Endothelial cell (in vitro differentiated cells): ENCODE results near the gene FTSJ1. TPM values are rescaled to one million over a fixed set of nuclear protein-coding genes. Genes with fewer than 3 reads are reported as not detected.

ENCODE experiments used
- DNase-seq: peaks from one replicate; pipeline ENCODE4 v3.0.0; 2021; ENCODE audit warnings: low spot score
- H3K27ac Mint-ChIP-seq: one replicate; pipeline ENCODE4 v1.8.0; 2021; ENCODE audit warnings: mixed read lengths, inconsistent platforms; ENCODE audit not compliant: unreplicated experiment
- H3K27me3 Mint-ChIP-seq: one replicate; pipeline ENCODE4 v1.8.0; 2021; ENCODE audit warnings: mild to moderate bottlenecking, moderate library complexity, mixed read lengths, inconsistent platforms; ENCODE audit not compliant: unreplicated experiment
- H3K36me3 Mint-ChIP-seq: one replicate; pipeline ENCODE4 v1.8.0; 2021; ENCODE audit warnings: mild to moderate bottlenecking, low read depth, mixed read lengths, inconsistent platforms; ENCODE audit not compliant: unreplicated experiment
- H3K4me1 Mint-ChIP-seq: one replicate; pipeline ENCODE4 v1.8.0; 2021; ENCODE audit warnings: mild to moderate bottlenecking, mixed read lengths, inconsistent platforms; ENCODE audit not compliant: unreplicated experiment
- H3K4me3 Mint-ChIP-seq: one replicate; pipeline ENCODE4 v1.8.0; 2021; ENCODE audit warnings: mild to moderate bottlenecking, mixed read lengths, inconsistent platforms; ENCODE audit not compliant: unreplicated experiment
- H3K9me3 Mint-ChIP-seq: one replicate; pipeline ENCODE4 v1.8.0; 2021; ENCODE audit warnings: mixed read lengths, inconsistent platforms; ENCODE audit not compliant: unreplicated experiment
- total RNA-seq: library from RNA; stranded (reverse); fragmentation: NEBNext Ultra II Directional; extraction: Animal tissue kit (Norgen Biotek cat#: 25700); gene quantifications from one replicate; pipeline ENCODE4 v1.2.1, GENCODE V29; 2021; ENCODE audit not compliant: unreplicated experiment
- TF ChIP-seq, protein P1 (sequence below): fragments of 200-600 bp; sonication (generic); IDR thresholded peaks from one replicate; pipeline ENCODE4 v1.5.0; 2021; ENCODE audit warnings: antibody characterized with exemption; ENCODE audit not compliant: unreplicated experiment

FTSJ1 gene
- total RNA-seq, 1 donor from 2014 or later = 38.4 TPM

DNA sequence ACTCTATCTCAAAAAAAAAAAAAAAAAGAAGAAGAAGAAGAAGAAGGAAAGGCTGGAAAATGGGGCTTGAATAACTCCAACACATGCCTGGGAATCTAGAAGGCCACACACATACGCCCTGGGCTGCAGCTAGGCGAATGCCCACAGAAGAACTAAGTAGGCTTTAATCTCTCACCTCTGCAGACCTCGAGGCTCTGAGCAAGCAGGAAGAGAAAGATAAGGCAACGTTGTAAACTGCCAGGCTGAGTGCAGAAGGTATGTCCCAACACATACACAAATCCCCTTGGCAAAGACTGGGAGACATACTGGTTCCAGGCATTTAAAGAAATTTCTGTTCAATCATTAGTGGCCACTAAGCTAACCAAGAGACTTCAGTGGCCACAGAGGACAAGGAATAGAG is 24.3 kb upstream of the FTSJ1 start:
- Mint-ChIP-seq H3K27ac (no peak overlapping the region), H3K9me3 (no peaks in the 10 kb centered on the region), H3K36me3 (no peaks in the 10 kb centered on the region), H3K4me1 (no peaks in the 10 kb centered on the region), H3K4me3 (no peak overlapping the region), H3K27me3 (peaks cover 1% of the 10 kb centered on the region)
- DNase-seq = no peak
- TF ChIP-seq, protein P1, sequence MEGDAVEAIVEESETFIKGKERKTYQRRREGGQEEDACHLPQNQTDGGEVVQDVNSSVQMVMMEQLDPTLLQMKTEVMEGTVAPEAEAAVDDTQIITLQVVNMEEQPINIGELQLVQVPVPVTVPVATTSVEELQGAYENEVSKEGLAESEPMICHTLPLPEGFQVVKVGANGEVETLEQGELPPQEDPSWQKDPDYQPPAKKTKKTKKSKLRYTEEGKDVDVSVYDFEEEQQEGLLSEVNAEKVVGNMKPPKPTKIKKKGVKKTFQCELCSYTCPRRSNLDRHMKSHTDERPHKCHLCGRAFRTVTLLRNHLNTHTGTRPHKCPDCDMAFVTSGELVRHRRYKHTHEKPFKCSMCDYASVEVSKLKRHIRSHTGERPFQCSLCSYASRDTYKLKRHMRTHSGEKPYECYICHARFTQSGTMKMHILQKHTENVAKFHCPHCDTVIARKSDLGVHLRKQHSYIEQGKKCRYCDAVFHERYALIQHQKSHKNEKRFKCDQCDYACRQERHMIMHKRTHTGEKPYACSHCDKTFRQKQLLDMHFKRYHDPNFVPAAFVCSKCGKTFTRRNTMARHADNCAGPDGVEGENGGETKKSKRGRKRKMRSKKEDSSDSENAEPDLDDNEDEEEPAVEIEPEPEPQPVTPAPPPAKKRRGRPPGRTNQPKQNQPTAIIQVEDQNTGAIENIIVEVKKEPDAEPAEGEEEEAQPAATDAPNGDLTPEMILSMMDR = no peak

DNA sequence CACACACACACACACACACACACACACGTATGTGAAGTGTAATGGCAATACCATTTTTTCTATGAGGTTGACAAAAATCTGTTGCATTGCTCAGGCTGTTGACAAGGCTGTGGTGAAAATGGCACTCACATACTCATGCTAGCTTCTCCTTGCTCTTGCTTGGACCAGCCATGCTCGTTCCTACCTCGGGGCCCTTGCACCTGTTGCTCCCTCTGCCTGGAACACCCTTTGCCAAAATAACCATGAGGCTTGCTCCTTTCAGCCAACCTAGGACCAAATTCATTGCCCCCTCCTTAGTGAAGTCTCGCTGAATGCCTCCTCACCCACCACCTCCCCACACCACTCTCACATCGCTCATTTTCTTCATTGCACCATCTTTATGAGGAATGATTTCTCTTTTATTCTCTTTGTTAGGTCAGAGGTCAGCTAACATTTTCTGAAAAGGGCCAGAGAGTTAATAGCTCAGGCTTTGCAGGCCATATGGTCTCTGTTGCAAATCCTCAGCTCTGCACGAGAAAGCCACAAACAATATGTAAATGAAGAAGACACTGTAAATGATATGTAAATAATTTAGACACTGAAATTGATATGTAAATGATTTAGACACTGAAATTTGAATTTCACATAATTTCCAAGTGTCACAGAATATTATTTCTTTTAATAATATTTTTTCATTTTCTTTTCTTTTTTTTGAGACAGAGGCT is 19.2 kb upstream of the FTSJ1 start:
- Mint-ChIP-seq H3K27ac (no peak overlapping the region), H3K4me1 (no peaks in the 10 kb centered on the region), H3K27me3 (peaks cover 4% of the 10 kb centered on the region), H3K36me3 (peaks cover 9% of the 10 kb centered on the region), H3K4me3 (no peak overlapping the region), H3K9me3 (no peaks in the 10 kb centered on the region)
- TF ChIP-seq, protein P1 = no peak
- DNase-seq = no peak

DNA sequence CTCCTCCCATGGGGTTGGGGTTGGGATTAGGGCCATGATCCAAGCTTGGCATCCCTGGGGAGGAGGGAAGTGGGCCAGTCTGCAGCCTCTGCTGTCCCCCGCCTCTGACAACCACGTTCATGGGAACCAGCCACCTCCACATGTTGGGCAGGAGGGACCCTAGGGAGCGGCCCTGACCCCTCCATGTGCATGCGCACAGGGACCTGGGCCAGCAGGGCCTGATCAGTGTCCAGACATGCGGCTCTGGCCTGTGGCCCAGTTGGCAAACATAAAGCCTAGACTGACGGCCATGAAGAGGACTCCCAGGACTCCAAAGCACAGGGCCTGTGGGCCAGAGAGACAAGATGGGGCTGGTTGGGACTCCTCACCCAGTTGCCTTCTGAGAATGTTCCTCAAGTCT is 17.3 kb upstream of the FTSJ1 start:
- Mint-ChIP-seq H3K9me3 (no peaks in the 10 kb centered on the region), H3K27me3 (peaks cover 2% of the 10 kb centered on the region), H3K27ac (no peak overlapping the region), H3K36me3 (peaks cover 12% of the 10 kb centered on the region), H3K4me1 (no peaks in the 10 kb centered on the region), H3K4me3 (no peak overlapping the region)
- no peak for DNase-seq
- TF ChIP-seq, protein P1 = no peak

DNA sequence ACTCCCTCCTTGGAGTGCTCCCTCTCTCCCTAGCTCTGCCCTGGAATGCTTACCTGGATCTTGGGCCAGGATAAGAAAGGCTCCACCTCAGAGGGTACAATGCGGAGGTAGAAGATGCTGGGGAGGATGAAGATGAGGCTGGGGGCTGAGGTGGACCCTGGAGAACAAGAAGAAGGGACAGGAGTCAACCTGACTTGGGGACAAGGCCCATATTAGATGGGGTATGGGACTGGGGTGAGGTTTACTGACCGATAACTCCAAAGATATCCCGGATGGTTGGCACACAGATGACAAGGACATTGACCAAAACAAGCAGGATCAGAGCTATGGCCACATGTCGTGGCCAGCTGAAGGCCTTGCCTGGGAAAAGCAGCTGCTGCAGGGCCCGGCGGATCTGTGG is 16.5 kb upstream of the FTSJ1 start:
- no peak for DNase-seq
- H3K4me1 Mint-ChIP-seq = no peaks in the 10 kb centered on the region
- H3K4me3 Mint-ChIP-seq = no peak overlapping the region
- H3K27me3 Mint-ChIP-seq = peaks cover 2% of the 10 kb centered on the region
- no peak overlapping the region for H3K27ac Mint-ChIP-seq
- H3K9me3 Mint-ChIP-seq = no peaks in the 10 kb centered on the region
- TF ChIP-seq, protein P1 = no peak
- H3K36me3 Mint-ChIP-seq = peaks cover 12% of the 10 kb centered on the region

DNA sequence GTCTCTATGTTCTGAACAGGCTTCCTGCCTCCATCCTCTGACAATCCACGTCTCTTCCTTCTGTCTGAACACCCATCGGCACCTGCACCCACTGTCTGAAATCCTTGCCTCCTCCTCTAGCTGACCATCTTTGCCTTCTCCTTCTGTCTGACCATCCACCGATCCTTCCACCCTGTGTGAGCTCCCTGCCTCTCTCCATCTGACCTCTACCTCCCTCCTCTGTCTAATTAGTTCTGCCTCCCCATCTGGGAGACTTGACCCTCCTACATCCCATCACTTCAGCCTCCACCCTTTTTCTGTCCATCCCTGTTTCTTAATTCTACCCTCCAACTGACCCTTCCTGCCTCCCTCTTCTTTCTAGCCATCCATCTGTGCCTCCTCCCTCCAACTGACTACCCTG is 16.0 kb upstream of the FTSJ1 start:
- TF ChIP-seq, protein P1 = no peak
- DNase-seq = no peak
- Mint-ChIP-seq H3K9me3 (no peaks in the 10 kb centered on the region), H3K4me3 (peak overlapping the region; percentile 31), H3K27ac (no peak overlapping the region), H3K27me3 (peaks cover 2% of the 10 kb centered on the region), H3K36me3 (peaks cover 12% of the 10 kb centered on the region), H3K4me1 (no peaks in the 10 kb centered on the region)
